Tibial nerve (tissue), 4 donors: ENCODE measurements around the gene WFDC10A. TPM values are rescaled to one million over a fixed set of nuclear protein-coding genes. Genes with fewer than 3 reads are reported as not detected.

Experiments used
- DNase-seq, 2 donors: peaks; one replicate each; pipeline ENCODE4 v3.0.0-alpha.2; 2019; ENCODE audit warnings: low spot score in 2 of 2
- H3K27ac ChIP-seq, 4 donors: fragments of 200-600 bp; sonication (generic) in 3 of 4; one replicate each; pipeline ENCODE4 v1.5.1; 2017 to 2019; ENCODE audit warnings: mild to moderate bottlenecking in 1 of 4
- H3K27me3 ChIP-seq, 2 donors: fragments of 200-600 bp; sonication (generic) in 1 of 2; one replicate each; pipeline versions ENCODE4 v1.5.1 to v1.6.0; 2017 to 2019
- H3K36me3 ChIP-seq, 3 donors: fragments of 200-600 bp; sonication (generic); one replicate each; pipeline ENCODE4 v1.5.1; 2018 to 2019
- H3K4me1 ChIP-seq, 4 donors: fragments of 200-600 bp; sonication (generic) in 3 of 4; one replicate each; pipeline ENCODE4 v1.5.1; 2017 to 2019
- H3K4me3 ChIP-seq, 4 donors: fragments of 200-600 bp; sonication (generic) in 3 of 4; one replicate each; pipeline ENCODE4 v1.5.1; 2017 to 2019; ENCODE audit warnings: mild to moderate bottlenecking in 1 of 4, moderate library complexity in 1 of 4
- H3K9me3 ChIP-seq, 4 donors: fragments of 200-600 bp; sonication (generic) in 3 of 4; one replicate each; pipeline ENCODE4 v1.5.1; 2017 to 2019
- EP300 ChIP-seq, 2 donors: sonication (generic); formaldehyde crosslinking; IDR thresholded peaks; one replicate each; pipeline ENCODE4 v1.6.1; 2017; ENCODE audit warnings: antibody characterized with exemption in 2 of 2, mild to moderate bottlenecking in 1 of 2
- POLR2A ChIP-seq, 2 donors: fragments of 450-650 bp; IDR thresholded peaks; one replicate each; pipeline ENCODE4 v1.6.1; 2017; ENCODE audit warnings: antibody characterized with exemption in 2 of 2, mild to moderate bottlenecking in 2 of 2, moderate library complexity in 2 of 2
- WGBS, 2 donors: methylation state at CpG; one replicate each; pipeline ENCODE4 v1.1.5; 2018; 5-methylcytosine and 5-hydroxymethylcytosine counted together
- total RNA-seq, 4 donors: library from RNA; depleted of rRNA; stranded (reverse); fragments of >200 nt; gene quantifications; one replicate each; pipeline ENCODE4 v1.1.0, GENCODE V29; 2016
- TF ChIP-seq, protein P1 (sequence below), 5 experiments: fragments of 200-600 bp in 3 of 5; fragments of 450-650 bp in 2 of 5; sonication (generic) in 3 of 5; IDR thresholded peaks; one replicate each; pipeline ENCODE4 v1.5.1; 2016 to 2019; ENCODE audit warnings: antibody characterized with exemption in 5 of 5, mild to moderate bottlenecking in 3 of 5, moderate library complexity in 2 of 5

The WFDC10A gene
- total RNA-seq, 4 donors from 2014 or later: not detected

GRCh38 chr20:45611054-45611453 lies 18.5 kb upstream of the WFDC10A start:
- Histone ChIP-seq H3K4me3 (no peak overlapping the region), H3K9me3 (peaks cover 0 to 12% (median 3%) of the 10 kb centered on the region in 4 donors), H3K27ac (no peak overlapping the region), H3K36me3 (no peaks in the 10 kb centered on the region), H3K4me1 (no peaks in the 10 kb centered on the region), H3K27me3 (no peaks in the 10 kb centered on the region)
- no peak for DNase-seq
- no peak for TF ChIP-seq EP300 (IDR thresholded peaks at IDR 0.05)
- no peak for TF ChIP-seq POLR2A (IDR thresholded peaks at IDR 0.05)
- TF ChIP-seq, protein P1, sequence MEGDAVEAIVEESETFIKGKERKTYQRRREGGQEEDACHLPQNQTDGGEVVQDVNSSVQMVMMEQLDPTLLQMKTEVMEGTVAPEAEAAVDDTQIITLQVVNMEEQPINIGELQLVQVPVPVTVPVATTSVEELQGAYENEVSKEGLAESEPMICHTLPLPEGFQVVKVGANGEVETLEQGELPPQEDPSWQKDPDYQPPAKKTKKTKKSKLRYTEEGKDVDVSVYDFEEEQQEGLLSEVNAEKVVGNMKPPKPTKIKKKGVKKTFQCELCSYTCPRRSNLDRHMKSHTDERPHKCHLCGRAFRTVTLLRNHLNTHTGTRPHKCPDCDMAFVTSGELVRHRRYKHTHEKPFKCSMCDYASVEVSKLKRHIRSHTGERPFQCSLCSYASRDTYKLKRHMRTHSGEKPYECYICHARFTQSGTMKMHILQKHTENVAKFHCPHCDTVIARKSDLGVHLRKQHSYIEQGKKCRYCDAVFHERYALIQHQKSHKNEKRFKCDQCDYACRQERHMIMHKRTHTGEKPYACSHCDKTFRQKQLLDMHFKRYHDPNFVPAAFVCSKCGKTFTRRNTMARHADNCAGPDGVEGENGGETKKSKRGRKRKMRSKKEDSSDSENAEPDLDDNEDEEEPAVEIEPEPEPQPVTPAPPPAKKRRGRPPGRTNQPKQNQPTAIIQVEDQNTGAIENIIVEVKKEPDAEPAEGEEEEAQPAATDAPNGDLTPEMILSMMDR (IDR thresholded peaks at IDR 0.05): no peak
- WGBS, 2 donors: 23 to 31% methylated on average over 4 of the region's 4 CpGs

DNA sequence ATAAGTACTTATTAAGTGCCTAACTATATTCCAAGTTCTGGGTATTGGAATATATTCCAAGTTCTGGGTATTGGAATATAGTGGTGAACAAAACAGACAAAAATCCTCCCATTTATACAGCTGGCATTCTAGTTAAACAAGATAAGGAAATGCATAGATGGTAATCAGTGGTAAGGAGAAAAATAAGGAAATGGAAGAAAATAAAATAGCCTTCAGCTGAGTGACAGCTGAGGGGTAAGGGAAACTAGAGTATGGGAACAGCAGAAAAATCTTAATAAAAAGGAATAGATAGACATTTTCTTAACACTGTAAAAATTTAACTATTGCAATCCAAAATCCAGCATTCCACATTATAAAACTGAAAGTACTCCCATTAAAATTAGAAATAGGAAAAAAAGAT lies 17.2 kb upstream of the WFDC10A start:
- no peak overlapping the region for H3K27ac ChIP-seq
- H3K36me3 ChIP-seq: no peaks in the 10 kb centered on the region
- no peaks in the 10 kb centered on the region for H3K27me3 ChIP-seq
- TF ChIP-seq EP300 (IDR thresholded peaks at IDR 0.05): no peak
- no peak for TF ChIP-seq POLR2A (IDR thresholded peaks at IDR 0.05)
- TF ChIP-seq, protein P1 (IDR thresholded peaks at IDR 0.05): no peak
- no peak overlapping the region for H3K4me3 ChIP-seq
- peaks cover 0 to 1% (median 0%) of the 10 kb centered on the region in 4 donors for H3K9me3 ChIP-seq
- no peaks in the 10 kb centered on the region for H3K4me1 ChIP-seq
- no peak for DNase-seq

GRCh38 chr20:45617591-45617990 lies 11.9 kb upstream of the WFDC10A start:
- Histone ChIP-seq H3K9me3 (no peaks in the 10 kb centered on the region), H3K36me3 (no peaks in the 10 kb centered on the region), H3K4me1 (no peaks in the 10 kb centered on the region), H3K27me3 (no peaks in the 10 kb centered on the region), H3K27ac (no peak overlapping the region), H3K4me3 (no peak overlapping the region)
- DNase-seq: no peak
- TF ChIP-seq POLR2A (IDR thresholded peaks at IDR 0.05) (no peak), EP300 (IDR thresholded peaks at IDR 0.05) (no peak)
- TF ChIP-seq, protein P1 (IDR thresholded peaks at IDR 0.05): no peak
- WGBS, 2 donors: 91 to 99% methylated on average over 2 of the region's 2 CpGs

DNA sequence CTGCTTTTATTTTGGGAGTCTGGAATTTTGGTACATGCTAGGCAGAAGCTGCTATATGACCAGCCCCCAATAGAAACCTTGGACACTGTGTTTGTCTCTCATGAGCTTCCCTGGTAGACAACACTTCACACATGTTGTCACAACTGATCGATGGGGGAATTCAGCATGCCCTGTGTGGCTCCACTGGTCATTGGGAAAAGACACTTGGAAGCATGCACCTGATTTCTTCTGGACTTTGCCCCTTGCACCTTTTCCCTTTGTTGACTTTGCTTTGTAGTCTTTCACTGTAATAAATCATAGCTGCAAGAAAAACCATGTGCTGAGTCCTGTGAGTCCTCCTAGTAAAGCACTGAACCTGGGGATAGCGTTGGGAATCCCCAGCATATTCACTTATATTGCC lies 7.9 kb upstream of the WFDC10A start:
- Histone ChIP-seq H3K4me1 (no peaks in the 10 kb centered on the region), H3K27ac (no peak overlapping the region), H3K4me3 (no peak overlapping the region), H3K9me3 (no peaks in the 10 kb centered on the region), H3K36me3 (no peaks in the 10 kb centered on the region), H3K27me3 (no peaks in the 10 kb centered on the region)
- TF ChIP-seq, protein P1 (IDR thresholded peaks at IDR 0.05): no peak
- no peak for TF ChIP-seq EP300 (IDR thresholded peaks at IDR 0.05)
- no peak for TF ChIP-seq POLR2A (IDR thresholded peaks at IDR 0.05)
- WGBS, 2 donors: 84 to 91% methylated on average over 2 of the region's 2 CpGs
- DNase-seq: no peak

DNA sequence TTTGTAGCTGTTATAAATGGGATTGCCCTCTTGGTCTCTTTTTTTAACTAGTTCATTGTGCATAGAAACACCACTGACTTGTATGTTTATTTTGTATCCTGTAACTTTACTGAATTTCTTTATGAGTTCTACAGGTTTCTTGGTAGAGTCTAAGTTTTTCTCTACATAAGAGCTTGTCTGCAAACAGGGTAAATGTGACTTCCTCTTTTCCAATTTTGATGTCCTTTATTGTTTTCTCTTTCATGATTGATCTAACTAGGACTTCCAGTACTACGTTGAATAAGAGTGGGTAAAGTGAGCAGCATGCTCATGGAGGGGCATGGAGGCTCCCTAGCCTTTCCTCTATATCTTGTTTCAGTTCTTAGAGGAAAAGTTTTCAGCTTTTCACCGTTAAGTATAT lies 3.0 kb upstream of the WFDC10A start:
- Histone ChIP-seq H3K27ac (no peak overlapping the region), H3K4me1 (no peaks in the 10 kb centered on the region), H3K9me3 (no peaks in the 10 kb centered on the region), H3K27me3 (no peaks in the 10 kb centered on the region), H3K36me3 (no peaks in the 10 kb centered on the region), H3K4me3 (no peak overlapping the region)
- no peak for DNase-seq
- TF ChIP-seq, protein P1 (IDR thresholded peaks at IDR 0.05): no peak
- no peak for TF ChIP-seq POLR2A (IDR thresholded peaks at IDR 0.05)
- TF ChIP-seq EP300 (IDR thresholded peaks at IDR 0.05): no peak
- 77 to 87% methylated on average over 2 of the region's 2 CpGs for WGBS, 2 donors
